Endothelial cell (in vitro differentiated cells): ENCODE data around the gene XAF1. TPM values are rescaled to one million over a fixed set of nuclear protein-coding genes. Genes with fewer than 3 reads are reported as not detected.
A peak's percentile ranks its signal among the peaks of the same experiment; 100 is the strongest.

Source experiments
- DNase-seq: peaks from one replicate; pipeline ENCODE4 v3.0.0; 2021; ENCODE audit warnings: low spot score
- H3K27ac Mint-ChIP-seq: one replicate; pipeline ENCODE4 v1.8.0; 2021; ENCODE audit warnings: mixed read lengths, inconsistent platforms; ENCODE audit not compliant: unreplicated experiment
- H3K27me3 Mint-ChIP-seq: one replicate; pipeline ENCODE4 v1.8.0; 2021; ENCODE audit warnings: mild to moderate bottlenecking, moderate library complexity, mixed read lengths, inconsistent platforms; ENCODE audit not compliant: unreplicated experiment
- H3K36me3 Mint-ChIP-seq: one replicate; pipeline ENCODE4 v1.8.0; 2021; ENCODE audit warnings: mild to moderate bottlenecking, low read depth, mixed read lengths, inconsistent platforms; ENCODE audit not compliant: unreplicated experiment
- H3K4me1 Mint-ChIP-seq: one replicate; pipeline ENCODE4 v1.8.0; 2021; ENCODE audit warnings: mild to moderate bottlenecking, mixed read lengths, inconsistent platforms; ENCODE audit not compliant: unreplicated experiment
- H3K4me3 Mint-ChIP-seq: one replicate; pipeline ENCODE4 v1.8.0; 2021; ENCODE audit warnings: mild to moderate bottlenecking, mixed read lengths, inconsistent platforms; ENCODE audit not compliant: unreplicated experiment
- H3K9me3 Mint-ChIP-seq: one replicate; pipeline ENCODE4 v1.8.0; 2021; ENCODE audit warnings: mixed read lengths, inconsistent platforms; ENCODE audit not compliant: unreplicated experiment
- CTCF ChIP-seq: fragments of 200-600 bp; sonication (generic); IDR thresholded peaks from one replicate; pipeline ENCODE4 v1.5.0; 2021; ENCODE audit warnings: antibody characterized with exemption; ENCODE audit not compliant: unreplicated experiment
- total RNA-seq: library from RNA; stranded (reverse); fragmentation: NEBNext Ultra II Directional; extraction: Animal tissue kit (Norgen Biotek cat#: 25700); gene quantifications from one replicate; pipeline ENCODE4 v1.2.1, GENCODE V29; 2021; ENCODE audit not compliant: unreplicated experiment

The XAF1 gene
- total RNA-seq, 1 donor from 2014 or later: 0.38 TPM

- H3K36me3 Mint-ChIP-seq: peaks cover 6% of the 10 kb centered on the region
- H3K4me3 Mint-ChIP-seq: peak within 1 kb of the TSS; percentile 37
- peak; percentile 20 for DNase-seq
- TF ChIP-seq CTCF: no peak
- H3K9me3 Mint-ChIP-seq: no peaks in the 10 kb centered on the region
- no peak within 1 kb of the TSS for H3K27ac Mint-ChIP-seq
- H3K4me1 Mint-ChIP-seq: no peaks in the 10 kb centered on the region
- H3K27me3 Mint-ChIP-seq: peaks cover 13% of the 10 kb centered on the region
Observed at GRCh38 chr17:6775871-6776405, 20.1 kb downstream of the XAF1 start, which contains the start of gene FBXO39. Gene FBXO39 (plus strand): TSS chr17:6776215. CDS start chr17:6779869, 3,654 bp downstream.

- Mint-ChIP-seq H3K27ac (no peak overlapping the region), H3K4me1 (no peaks in the 10 kb centered on the region), H3K36me3 (peaks cover 6% of the 10 kb centered on the region), H3K4me3 (no peak overlapping the region), H3K9me3 (no peaks in the 10 kb centered on the region), H3K27me3 (peaks cover 13% of the 10 kb centered on the region)
- TF ChIP-seq CTCF: no peak
- no peak for DNase-seq
Observed at GRCh38 chr17:6779411-6779810, 23.6 kb downstream of the XAF1 start.

GRCh38 chr17:6780001-6780400 is 24.2 kb downstream of the XAF1 start:
- H3K36me3 Mint-ChIP-seq: peaks cover 6% of the 10 kb centered on the region
- DNase-seq: no peak
- H3K27ac Mint-ChIP-seq: no peak overlapping the region
- H3K27me3 Mint-ChIP-seq: peaks cover 13% of the 10 kb centered on the region
- no peaks in the 10 kb centered on the region for H3K9me3 Mint-ChIP-seq
- no peak for TF ChIP-seq CTCF
- no peak overlapping the region for H3K4me3 Mint-ChIP-seq
- H3K4me1 Mint-ChIP-seq: no peaks in the 10 kb centered on the region

GRCh38 chr17:6780886-6781285 is 25.0 kb downstream of the XAF1 start:
- no peak overlapping the region for H3K27ac Mint-ChIP-seq
- peaks cover 6% of the 10 kb centered on the region for H3K36me3 Mint-ChIP-seq
- peaks cover 9% of the 10 kb centered on the region for H3K27me3 Mint-ChIP-seq
- TF ChIP-seq CTCF: no peak
- H3K4me1 Mint-ChIP-seq: no peaks in the 10 kb centered on the region
- H3K9me3 Mint-ChIP-seq: no peaks in the 10 kb centered on the region
- no peak for DNase-seq
- no peak overlapping the region for H3K4me3 Mint-ChIP-seq

GRCh38 chr17:6782244-6782643 is 26.4 kb downstream of the XAF1 start:
- H3K4me3 Mint-ChIP-seq: no peak overlapping the region
- DNase-seq: no peak
- H3K27ac Mint-ChIP-seq: no peak overlapping the region
- no peaks in the 10 kb centered on the region for H3K9me3 Mint-ChIP-seq
- H3K4me1 Mint-ChIP-seq: peaks cover 8% of the 10 kb centered on the region
- H3K36me3 Mint-ChIP-seq: peaks cover 6% of the 10 kb centered on the region
- peaks cover 5% of the 10 kb centered on the region for H3K27me3 Mint-ChIP-seq
- TF ChIP-seq CTCF: no peak
